AG10803 (cell line): ENCODE measurements around the gene AXDND1.
"Not testable (repeated sequence)": the region's sequence is repeated elsewhere in the genome, so short reads cannot be mapped to it uniquely, and the experiment has no call there.

Experiments used
- DNase-seq: peaks from one replicate; pipeline ENCODE4 v3.0.0; 2010; ENCODE audit warnings: low read depth
- H3K4me3 ChIP-seq: 2 replicates; pipeline ENCODE4 v1.5.1; 2011; ENCODE audit warnings: mild to moderate bottlenecking, low read length, control low read depth
- CTCF ChIP-seq: conservative IDR thresholded peaks from 2 replicates; pipeline ENCODE4 v1.5.1; 2011; ENCODE audit warnings: mild to moderate bottlenecking, low read length, control low read depth, inconsistent platforms

Gene AXDND1

GRCh38 chr1:179424610-179425009, 58.8 kb downstream of the AXDND1 start:
- TF ChIP-seq CTCF = no peak
- H3K4me3 ChIP-seq = no peak overlapping the region
- DNase-seq = no peak

GRCh38 chr1:179425186-179425585, 59.4 kb downstream of the AXDND1 start:
- no peak overlapping the region for H3K4me3 ChIP-seq
- no peak for TF ChIP-seq CTCF
- no peak for DNase-seq

- no peak for DNase-seq
- no peak for TF ChIP-seq CTCF
- no peak overlapping the region for H3K4me3 ChIP-seq
These were observed 71.4 kb downstream of the AXDND1 start for GRCh38 chr1:179437171-179437570.

GRCh38 chr1:179439646-179440045, 73.9 kb downstream of the AXDND1 start:
- H3K4me3 ChIP-seq, DNase-seq: not testable (repeated sequence)

GRCh38 chr1:179440301-179440700, 74.5 kb downstream of the AXDND1 start:
- not testable (repeated sequence) for H3K4me3 ChIP-seq, DNase-seq

- DNase-seq = no peak
- TF ChIP-seq CTCF = no peak
- H3K4me3 ChIP-seq = no peak overlapping the region
These were observed 75.2 kb downstream of the AXDND1 start for GRCh38 chr1:179440971-179441370.

GRCh38 chr1:179441501-179441900, 75.7 kb downstream of the AXDND1 start:
- H3K4me3 ChIP-seq = no peak overlapping the region
- TF ChIP-seq CTCF = no peak
- DNase-seq = no peak

GRCh38 chr1:179442846-179443245, 77.1 kb downstream of the AXDND1 start:
- not testable (repeated sequence) for DNase-seq, H3K4me3 ChIP-seq

GRCh38 chr1:179445593-179445992, 79.8 kb downstream of the AXDND1 start:
- TF ChIP-seq CTCF = no peak
- H3K4me3 ChIP-seq = no peak overlapping the region
- DNase-seq = no peak
